CD4-positive, alpha-beta T cell treated with Interleukin-4 for 4 hours (primary cell): Measurements from ENCODE around the gene DAPK1.

Experiments
- DNase-seq: peaks from one replicate; pipeline ENCODE4 v3.0.0-alpha.2; 2020

DAPK1 gene

GRCh38 chr9:87572719-87573118, 75.1 kb downstream of the DAPK1 start:
- DNase-seq = no peak

GRCh38 chr9:87573841-87574342, 76.2 kb downstream of the DAPK1 start:
- no peak for DNase-seq

GRCh38 chr9:87577746-87578145, 80.1 kb downstream of the DAPK1 start:
- no peak for DNase-seq

- DNase-seq = no peak
These were observed 81.0 kb downstream of the DAPK1 start for GRCh38 chr9:87578625-87579024.

- DNase-seq = no peak
These were observed 82.3 kb downstream of the DAPK1 start for GRCh38 chr9:87579781-87580541.

- DNase-seq = no peak
These were observed 83.3 kb downstream of the DAPK1 start for GRCh38 chr9:87580941-87581438.

- no peak for DNase-seq
These were observed 83.8 kb downstream of the DAPK1 start for GRCh38 chr9:87581513-87581912.

- no peak for DNase-seq
These were observed 84.4 kb downstream of the DAPK1 start for GRCh38 chr9:87581949-87582637.

GRCh38 chr9:87584326-87584725, 86.7 kb downstream of the DAPK1 start:
- DNase-seq = no peak

- DNase-seq = no peak
These were observed 87.6 kb downstream of the DAPK1 start for GRCh38 chr9:87585123-87585855.

- DNase-seq = no peak
These were observed 89.2 kb downstream of the DAPK1 start for GRCh38 chr9:87586731-87587355.

- no peak for DNase-seq
These were observed 89.7 kb downstream of the DAPK1 start for GRCh38 chr9:87587356-87587745.

- no peak for DNase-seq
These were observed 90.2 kb downstream of the DAPK1 start for GRCh38 chr9:87587864-87588263.

- DNase-seq = no peak
These were observed 90.7 kb downstream of the DAPK1 start for GRCh38 chr9:87588339-87588738.

GRCh38 chr9:87590996-87591395, 93.3 kb downstream of the DAPK1 start:
- no peak for DNase-seq

GRCh38 chr9:87592554-87593358, 95.1 kb downstream of the DAPK1 start:
- no peak for DNase-seq

GRCh38 chr9:87593359-87593980, 95.8 kb downstream of the DAPK1 start:
- DNase-seq = no peak

GRCh38 chr9:87594194-87594593, 96.5 kb downstream of the DAPK1 start:
- no peak for DNase-seq

GRCh38 chr9:87594662-87595061, 97.0 kb downstream of the DAPK1 start:
- DNase-seq = no peak

GRCh38 chr9:87595610-87596009, 97.9 kb downstream of the DAPK1 start:
- no peak for DNase-seq

- DNase-seq = no peak
These were observed 99.2 kb downstream of the DAPK1 start for GRCh38 chr9:87596862-87597261.
